Daoy (cell line): Measurements from ENCODE around the gene SYNE1. TPM values are rescaled to one million over a fixed set of nuclear protein-coding genes. Genes with fewer than 3 reads are reported as not detected.
"Not testable (repeated sequence)": the region's sequence is repeated elsewhere in the genome, so short reads cannot be mapped to it uniquely, and the experiment has no call there.

ENCODE experiments used
- DNase-seq: peaks from one replicate; pipeline ENCODE4 v3.0.0-alpha.2; 2015; ENCODE audit warnings: low read depth
- total RNA-seq: library from RNA; depleted of rRNA; stranded (reverse); fragments of >200 nt; shearing (Covaris generic); gene quantifications from 2 replicates; pipeline ENCODE4 v1.2.3, GENCODE V29; 2014

Gene SYNE1
- total RNA-seq, 1 experiment from 2014 or later: 8.7 TPM

GRCh38 chr6:152143359-152143758 lies 493.8 kb downstream of the SYNE1 start:
- DNase-seq: no peak

GRCh38 chr6:152142105-152142504 lies 495.1 kb downstream of the SYNE1 start:
- no peak for DNase-seq

DNA sequence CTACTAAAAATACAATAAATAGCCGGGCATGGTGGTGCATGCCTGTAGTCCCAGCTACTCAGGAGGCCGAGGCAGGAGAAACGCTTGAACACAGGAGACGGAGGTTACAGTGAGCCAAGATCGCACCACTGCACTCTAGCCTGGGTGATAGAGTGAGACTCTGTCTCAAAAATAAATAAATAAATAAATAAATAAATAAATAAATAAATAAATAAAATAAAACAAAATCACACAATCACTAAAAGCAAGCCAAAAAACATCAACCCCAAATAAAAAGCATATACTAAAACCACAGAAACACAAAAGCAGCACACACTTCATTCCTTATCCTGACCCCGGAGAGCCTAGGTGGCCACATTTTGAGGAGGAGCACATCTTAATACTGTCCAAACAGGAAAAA lies 498.8 kb downstream of the SYNE1 start:
- not testable (repeated sequence) for DNase-seq

DNA sequence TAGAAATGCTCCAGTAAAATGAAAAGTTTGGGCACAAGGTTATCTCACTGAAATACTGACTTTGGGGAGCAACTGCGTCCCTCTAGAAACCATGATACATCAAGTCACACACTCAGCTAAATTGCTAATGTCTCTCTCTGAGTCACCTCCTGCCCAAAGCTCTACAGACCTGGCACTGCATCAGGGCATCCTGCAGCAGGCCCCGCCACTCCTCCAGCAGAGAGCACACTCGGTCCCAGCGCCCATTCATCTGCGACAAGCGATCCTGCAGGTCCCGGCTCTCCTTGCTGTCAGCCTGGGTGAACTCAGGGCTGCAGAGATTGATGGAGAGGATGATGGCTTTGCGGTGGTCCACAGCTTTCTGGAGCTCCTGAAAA lies 500.7 kb downstream of the SYNE1 start:
- no peak for DNase-seq

- DNase-seq: no peak
These were observed 501.3 kb downstream of the SYNE1 start for GRCh38 chr6:152135755-152136448.

GRCh38 chr6:152130441-152130840 lies 506.7 kb downstream of the SYNE1 start:
- DNase-seq: no peak

DNA sequence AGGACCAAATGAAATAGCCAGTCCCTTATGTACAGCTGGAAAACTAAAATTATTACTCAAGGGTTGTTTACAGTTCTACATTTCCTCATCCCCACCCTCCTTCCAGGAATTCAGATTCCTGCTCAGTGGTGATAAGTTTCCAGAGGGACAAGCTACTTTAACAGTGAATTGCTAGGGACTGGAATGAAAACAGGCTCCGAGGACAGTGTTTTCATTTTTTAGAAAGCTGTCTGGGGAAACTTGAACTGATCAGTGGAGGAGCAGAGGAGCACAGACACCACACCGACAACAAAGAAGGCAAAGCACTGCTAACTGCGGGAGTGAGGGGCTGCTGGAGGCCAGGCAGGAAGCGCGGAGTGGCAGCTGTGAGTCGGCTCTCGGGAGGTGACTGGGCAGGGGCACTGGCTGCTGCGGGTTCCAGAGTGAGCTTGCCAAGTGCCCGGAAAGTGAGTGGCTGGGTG lies 507.4 kb downstream of the SYNE1 start:
- DNase-seq: no peak

DNA sequence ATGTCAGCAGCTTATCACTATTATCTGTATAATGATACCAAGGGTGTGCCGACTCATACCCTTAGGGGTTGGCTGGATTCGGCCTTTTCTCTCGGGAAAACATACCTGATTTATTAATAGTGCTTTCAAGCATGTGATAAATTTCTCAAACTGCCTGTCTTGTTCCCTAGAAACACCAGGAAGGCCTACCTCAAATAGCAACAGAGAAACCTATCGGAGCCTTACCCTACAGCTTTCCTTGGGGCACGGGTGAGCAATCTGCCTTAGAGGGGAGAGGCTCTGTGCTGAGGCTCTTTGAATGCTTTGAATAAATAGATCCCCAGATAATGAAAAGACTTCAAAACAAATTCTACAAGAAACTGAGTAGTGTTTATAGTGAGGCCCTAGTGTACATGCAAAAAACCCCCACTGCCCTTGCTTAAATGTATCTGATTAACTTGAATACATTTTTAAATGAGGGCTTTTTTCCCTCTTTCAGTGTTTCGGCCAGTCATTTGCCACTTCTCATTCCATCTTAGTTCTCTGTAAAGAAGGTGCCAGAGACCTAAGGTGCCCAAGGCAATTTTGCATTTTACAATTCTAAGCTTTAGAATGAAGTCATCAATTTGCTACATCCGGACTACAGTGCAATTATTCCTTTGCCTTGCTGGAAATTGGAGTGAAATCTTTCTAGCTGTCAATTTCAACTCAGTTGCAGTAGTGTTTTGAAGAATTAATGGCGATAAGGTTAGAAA lies 509.6 kb downstream of the SYNE1 start:
- DNase-seq: no peak

GRCh38 chr6:152124429-152125074 lies 512.6 kb downstream of the SYNE1 start:
- DNase-seq: peak; percentile 23

DNA sequence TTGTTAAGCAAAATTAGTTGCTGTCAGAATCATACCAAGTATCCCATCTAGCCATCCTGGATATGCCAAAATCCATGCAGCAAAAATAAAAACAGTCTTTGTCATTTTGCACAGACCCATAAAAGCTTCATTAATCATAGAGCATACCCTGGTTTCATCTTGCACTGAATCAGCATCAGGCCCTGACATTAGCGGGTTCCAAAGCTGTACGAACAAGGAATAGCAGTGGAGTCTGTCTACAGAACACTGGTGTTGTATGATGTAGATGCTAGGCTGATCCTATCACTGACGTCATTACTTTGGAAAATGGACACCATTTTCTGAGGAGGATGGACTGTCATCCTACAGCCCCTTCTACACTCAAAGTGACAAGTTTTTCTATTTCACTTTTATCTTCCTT lies 514.1 kb downstream of the SYNE1 start:
- no peak for DNase-seq

- no peak for DNase-seq
These were observed 514.7 kb downstream of the SYNE1 start for GRCh38 chr6:152122434-152122833.

- DNase-seq: no peak
These were observed 515.3 kb downstream of the SYNE1 start for GRCh38 chr6:152121910-152122309.

DNA sequence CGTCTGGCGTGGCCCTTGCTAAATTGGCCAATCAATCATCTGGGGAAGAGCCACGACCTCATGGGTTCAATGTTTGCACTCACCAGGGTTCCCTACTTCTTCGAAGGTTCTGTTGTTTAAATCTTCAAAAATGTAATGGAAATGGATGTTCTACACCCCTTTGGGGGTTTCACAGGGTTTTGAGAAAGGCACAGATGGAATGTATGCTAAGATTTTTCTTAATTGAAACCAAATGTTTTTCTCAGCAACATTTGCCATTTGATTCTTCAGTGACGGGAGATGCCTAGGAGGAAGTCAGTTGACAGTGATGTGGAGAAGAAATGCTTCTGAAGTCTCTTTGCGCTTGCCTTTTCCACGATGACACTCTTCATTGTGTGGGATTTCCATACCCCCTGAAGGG lies 517.3 kb downstream of the SYNE1 start:
- DNase-seq: no peak

DNA sequence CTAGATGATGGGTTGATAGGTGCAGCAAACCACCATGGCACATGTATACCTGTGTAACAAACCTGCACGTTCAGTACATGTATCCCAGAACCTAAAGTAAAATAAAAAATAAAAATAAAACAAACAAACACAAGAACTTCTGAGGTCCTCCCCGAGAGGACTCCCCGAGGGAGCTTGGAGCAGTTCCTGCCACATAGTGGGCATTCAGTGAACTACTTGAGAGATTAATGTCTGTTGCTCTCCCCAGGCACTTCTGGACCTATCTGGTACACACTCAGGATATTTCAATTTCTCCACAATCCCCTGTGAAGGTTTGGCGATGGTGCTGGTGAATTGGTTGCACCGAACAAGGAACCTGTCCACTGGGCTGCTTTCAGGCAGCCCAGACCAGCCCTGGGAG lies 518.5 kb downstream of the SYNE1 start:
- DNase-seq: no peak

GRCh38 chr6:152118224-152118623 lies 518.9 kb downstream of the SYNE1 start:
- DNase-seq: no peak

GRCh38 chr6:152117156-152118133 lies 519.7 kb downstream of the SYNE1 start:
- no peak for DNase-seq

DNA sequence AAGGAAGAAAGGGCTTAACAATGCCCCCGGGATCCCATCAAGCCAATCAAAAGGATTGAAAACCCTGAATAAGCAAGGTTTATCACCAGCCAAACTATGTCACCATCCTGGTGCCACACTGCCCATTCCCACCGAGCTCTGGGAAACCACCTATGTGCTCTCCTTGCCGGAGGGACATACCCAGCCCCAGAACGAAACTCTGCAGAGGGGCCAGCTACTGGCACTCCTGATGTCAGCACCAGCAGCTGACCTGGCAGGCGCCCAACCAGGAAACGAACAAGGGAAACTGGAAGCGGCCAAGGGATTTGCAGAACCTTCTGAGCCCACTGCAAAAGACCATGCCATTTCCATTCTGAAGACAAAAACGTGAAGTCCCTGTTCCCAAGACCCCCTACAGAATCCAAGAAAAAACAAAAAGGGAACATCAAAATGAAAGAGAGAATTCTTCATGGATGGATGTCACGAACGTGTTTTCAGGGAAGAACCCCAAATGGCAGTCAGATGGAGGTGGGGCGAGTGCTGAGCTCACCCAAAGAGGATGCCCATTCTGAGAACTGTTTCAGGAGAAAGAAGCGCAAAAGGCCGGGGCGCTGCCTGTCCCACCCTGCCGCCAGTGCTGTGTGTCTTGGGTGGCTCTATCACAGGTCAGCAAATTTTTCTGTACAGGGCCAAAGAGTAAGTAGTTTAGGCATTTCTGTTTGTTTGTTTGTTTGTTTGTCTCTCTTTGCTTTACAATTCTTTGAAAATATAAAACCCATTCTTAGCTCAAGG lies 524.5 kb downstream of the SYNE1 start:
- no peak for DNase-seq

DNA sequence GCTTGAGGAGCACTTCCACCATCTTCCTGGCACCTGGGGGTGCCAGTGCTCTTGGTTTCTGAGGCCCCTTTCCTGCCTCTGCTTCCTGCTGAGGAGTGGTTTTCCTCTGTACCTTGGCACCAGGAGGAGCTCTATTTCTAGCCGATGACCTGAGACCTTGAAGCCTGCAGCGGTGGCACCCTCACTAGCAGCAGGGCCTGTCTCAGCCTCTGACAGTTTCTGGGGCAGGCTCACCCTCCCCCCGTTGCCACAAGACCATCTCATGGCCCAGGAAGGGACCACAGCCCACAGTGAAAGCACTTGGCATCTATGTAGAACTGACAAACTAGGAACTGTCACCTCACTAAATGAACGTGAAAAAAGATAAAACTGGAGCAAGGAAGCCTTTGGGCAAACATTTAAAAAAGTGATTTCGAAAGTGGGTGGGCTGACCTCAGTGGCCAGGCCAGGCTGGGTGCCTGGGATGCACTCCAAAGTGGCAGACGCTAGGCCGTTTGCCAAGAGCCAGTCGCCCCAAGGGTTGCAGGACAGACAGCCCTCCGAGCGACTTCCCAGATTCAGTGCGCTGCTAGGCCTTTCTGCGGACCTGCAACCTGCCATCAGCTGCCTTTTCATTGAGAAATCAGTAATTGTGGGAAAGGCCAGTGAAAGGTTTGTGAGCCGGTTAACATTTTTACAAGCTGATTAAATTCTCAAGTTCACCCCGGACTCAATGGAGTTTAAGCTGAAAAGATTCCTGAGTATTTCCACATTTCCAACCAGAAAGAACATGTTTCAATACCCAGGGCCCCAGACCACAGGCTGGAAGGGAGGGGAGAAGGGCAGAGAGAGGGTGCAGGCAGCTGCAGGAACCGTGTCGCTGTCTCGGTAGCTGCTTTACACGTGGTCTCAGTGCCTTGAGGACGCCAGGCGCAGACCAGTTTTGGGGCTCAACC lies 526.0 kb downstream of the SYNE1 start:
- DNase-seq: no peak

- DNase-seq: no peak
These were observed 529.2 kb downstream of the SYNE1 start for GRCh38 chr6:152107973-152108372.

- peak; percentile 65 for DNase-seq
These were observed 537.0 kb downstream of the SYNE1 start for GRCh38 chr6:152100183-152100618.
